ENCODE measurements around the gene CPNE7.
A peak's percentile ranks its signal among the peaks of the same experiment; 100 is the strongest.

Gene CPNE7

DNA sequence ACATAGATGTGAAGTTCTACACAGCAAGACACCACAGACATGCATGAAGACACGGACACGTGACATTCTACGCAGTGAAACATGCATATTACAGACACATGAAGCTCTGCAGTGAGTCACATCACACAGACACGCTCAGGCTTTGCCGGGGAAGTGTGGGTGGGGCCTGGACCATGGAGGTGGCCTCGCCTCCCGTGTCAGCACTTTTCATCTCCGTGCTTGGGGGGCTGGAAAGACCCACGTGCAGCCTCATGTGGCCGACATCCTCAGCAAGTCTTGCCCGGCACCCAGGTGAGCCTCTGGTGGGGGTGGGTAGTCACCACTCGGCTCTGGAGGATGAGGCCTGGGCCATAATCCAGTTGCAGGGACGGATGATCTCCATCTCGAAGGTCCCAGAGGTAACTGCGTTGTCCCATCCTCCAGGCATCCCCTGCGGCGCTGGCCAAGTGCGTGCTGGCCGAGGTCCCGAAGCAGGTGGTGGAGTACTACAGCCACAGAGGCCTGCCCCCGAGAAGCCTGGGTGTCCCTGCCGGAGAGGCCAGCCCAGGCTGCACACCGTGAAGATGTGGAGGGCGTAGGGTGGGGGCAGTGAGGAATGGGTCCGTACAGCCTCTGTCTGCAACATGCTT is 20.6 kb downstream of the CPNE7 start:
- Histone ChIP-seq H3K9me3 (ENCODE audit: insufficient read depth, low read length) (no peaks in the 10 kb centered on the region), H3K4me3 (ENCODE audit: insufficient read length, low read depth) (no peak overlapping the region), H3K4me1 (ENCODE audit: insufficient read depth, insufficient read length) (peaks cover 13% of the 10 kb centered on the region), H3K27me3 (ENCODE audit: insufficient read depth, insufficient read length) (peaks cover 2% of the 10 kb centered on the region), H3K36me3 (ENCODE audit: insufficient read depth, insufficient read length, low read length) (peaks cover 28% of the 10 kb centered on the region), H3K9ac (ENCODE audit: insufficient read length, low read depth) (no peak overlapping the region)
- no peak for TF ChIP-seq YY1 (IDR thresholded peaks at IDR 0.05; ENCODE audit: insufficient read depth, insufficient read length)
- no peak for TF ChIP-seq ZNF274 (IDR thresholded peaks at IDR 0.05; ENCODE audit: low read depth, low read length)
- no peak for TF ChIP-seq SUZ12 (IDR thresholded peaks at IDR 0.05; ENCODE audit: extremely low read depth, insufficient read depth, insufficient read length)
- DNase-seq (ENCODE audit: low read depth, low spot score) = no peak

DNA sequence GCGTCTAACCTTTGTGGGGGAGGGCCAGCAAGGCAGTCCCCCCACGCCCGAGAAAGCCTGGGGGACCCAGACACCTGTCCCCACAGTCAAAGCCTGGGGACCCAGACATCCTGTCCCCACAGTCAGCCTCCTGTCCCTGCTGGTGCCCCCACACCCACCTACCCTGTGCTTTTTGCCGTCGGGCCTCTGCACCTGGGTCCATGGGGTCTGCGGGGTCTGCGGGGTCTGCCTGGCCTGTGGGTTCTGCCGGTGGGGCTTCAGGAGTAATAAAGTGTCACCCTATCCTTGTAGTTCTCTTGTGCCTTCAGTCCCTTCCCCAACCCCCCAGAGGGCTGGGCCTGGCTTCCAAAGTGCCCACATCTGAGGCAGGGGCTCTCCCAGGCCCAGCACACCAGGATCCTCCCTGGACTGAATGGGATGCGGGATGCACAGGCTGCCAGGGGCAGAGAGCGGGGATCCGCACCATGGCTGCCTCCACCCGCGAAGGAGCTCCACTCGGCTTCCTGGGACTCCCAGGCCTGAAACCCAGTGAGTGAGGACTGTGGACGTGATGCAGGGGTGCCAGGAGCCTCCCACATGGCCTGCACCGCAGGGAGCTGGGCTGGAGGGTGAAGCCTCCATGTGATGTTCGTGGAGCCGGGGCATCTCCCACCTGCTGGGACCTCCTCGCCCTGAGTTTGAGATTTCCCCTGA is 21.5 kb downstream of the CPNE7 start:
- no peaks in the 10 kb centered on the region for H3K9me3 ChIP-seq (ENCODE audit: insufficient read depth, low read length)
- H3K36me3 ChIP-seq (ENCODE audit: insufficient read depth, insufficient read length, low read length) = peaks cover 23% of the 10 kb centered on the region
- TF ChIP-seq YY1 (IDR thresholded peaks at IDR 0.05; ENCODE audit: insufficient read depth, insufficient read length) (no peak), SUZ12 (IDR thresholded peaks at IDR 0.05; ENCODE audit: extremely low read depth, insufficient read depth, insufficient read length) (no peak), ZNF274 (IDR thresholded peaks at IDR 0.05; ENCODE audit: low read depth, low read length) (no peak)
- H3K27me3 ChIP-seq (ENCODE audit: insufficient read depth, insufficient read length) = peaks cover 2% of the 10 kb centered on the region
- H3K4me3 ChIP-seq (ENCODE audit: insufficient read length, low read depth) = no peak overlapping the region
- peaks cover 17% of the 10 kb centered on the region for H3K4me1 ChIP-seq (ENCODE audit: insufficient read depth, insufficient read length)
- H3K9ac ChIP-seq (ENCODE audit: insufficient read length, low read depth) = no peak overlapping the region
- no peak for DNase-seq (ENCODE audit: low read depth, low spot score)

DNA sequence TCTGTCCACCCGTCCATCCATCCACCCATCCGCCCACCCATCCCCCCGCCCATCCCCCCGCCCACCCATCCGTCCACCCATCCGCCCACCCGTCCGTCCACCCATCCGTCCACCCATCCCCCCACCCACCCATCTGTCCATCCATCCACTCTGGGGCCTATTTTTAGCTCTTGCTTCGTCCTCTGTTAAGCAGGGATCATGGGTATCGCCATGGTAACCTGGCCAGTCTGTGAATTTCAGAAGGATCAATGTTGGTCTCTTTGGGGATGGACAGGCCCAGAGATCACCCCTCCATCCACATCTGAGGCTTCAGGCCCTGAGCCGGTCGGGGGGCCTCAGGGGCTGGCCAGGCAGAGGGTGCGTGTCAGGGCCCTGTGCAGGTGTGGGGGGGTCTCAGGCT is 22.6 kb downstream of the CPNE7 start:
- H3K4me3 ChIP-seq (ENCODE audit: insufficient read length, low read depth) = no peak overlapping the region
- TF ChIP-seq SUZ12 (IDR thresholded peaks at IDR 0.05; ENCODE audit: extremely low read depth, insufficient read depth, insufficient read length) (no peak), ZNF274 (IDR thresholded peaks at IDR 0.05; ENCODE audit: low read depth, low read length) (no peak), YY1 (IDR thresholded peaks at IDR 0.05; ENCODE audit: insufficient read depth, insufficient read length) (no peak)
- peaks cover 7% of the 10 kb centered on the region for H3K27me3 ChIP-seq (ENCODE audit: insufficient read depth, insufficient read length)
- H3K36me3 ChIP-seq (ENCODE audit: insufficient read depth, insufficient read length, low read length) = peaks cover 20% of the 10 kb centered on the region
- no peak for DNase-seq (ENCODE audit: low read depth, low spot score)
- H3K9me3 ChIP-seq (ENCODE audit: insufficient read depth, low read length) = no peaks in the 10 kb centered on the region
- H3K9ac ChIP-seq (ENCODE audit: insufficient read length, low read depth) = no peak overlapping the region
- H3K4me1 ChIP-seq (ENCODE audit: insufficient read depth, insufficient read length) = peaks cover 28% of the 10 kb centered on the region

DNA sequence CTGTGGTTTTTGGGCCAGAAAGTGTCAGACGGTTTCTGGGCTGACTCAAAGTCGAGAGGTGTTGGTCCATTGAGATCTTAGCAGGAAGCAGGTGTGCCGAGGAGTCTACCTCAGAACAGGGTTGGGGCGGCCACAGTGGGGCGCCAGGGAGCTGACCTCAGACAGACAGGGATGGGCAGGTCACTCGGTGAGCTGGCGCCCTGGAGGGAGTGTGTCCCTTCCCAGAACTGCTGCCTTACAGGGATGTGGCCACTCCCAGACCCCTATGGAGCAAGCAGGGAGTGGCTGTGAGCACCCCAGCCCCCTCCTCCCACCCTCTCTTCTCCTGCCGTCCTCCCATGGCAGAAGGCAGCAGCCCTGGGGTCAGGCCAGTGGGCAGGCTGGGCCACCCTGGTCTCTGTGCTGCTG is 23.9 kb downstream of the CPNE7 start:
- Histone ChIP-seq H3K4me3 (ENCODE audit: insufficient read length, low read depth) (no peak overlapping the region), H3K9ac (ENCODE audit: insufficient read length, low read depth) (peak overlapping the region; percentile 42), H3K4me1 (ENCODE audit: insufficient read depth, insufficient read length) (peaks cover 28% of the 10 kb centered on the region), H3K9me3 (ENCODE audit: insufficient read depth, low read length) (no peaks in the 10 kb centered on the region), H3K36me3 (ENCODE audit: insufficient read depth, insufficient read length, low read length) (peaks cover 14% of the 10 kb centered on the region), H3K27me3 (ENCODE audit: insufficient read depth, insufficient read length) (peaks cover 7% of the 10 kb centered on the region)
- peak; percentile 67 for DNase-seq (ENCODE audit: low read depth, low spot score)
- TF ChIP-seq SUZ12 (IDR thresholded peaks at IDR 0.05; ENCODE audit: extremely low read depth, insufficient read depth, insufficient read length) (no peak), YY1 (IDR thresholded peaks at IDR 0.05; ENCODE audit: insufficient read depth, insufficient read length) (no peak), ZNF274 (IDR thresholded peaks at IDR 0.05; ENCODE audit: low read depth, low read length) (no peak)

DNA sequence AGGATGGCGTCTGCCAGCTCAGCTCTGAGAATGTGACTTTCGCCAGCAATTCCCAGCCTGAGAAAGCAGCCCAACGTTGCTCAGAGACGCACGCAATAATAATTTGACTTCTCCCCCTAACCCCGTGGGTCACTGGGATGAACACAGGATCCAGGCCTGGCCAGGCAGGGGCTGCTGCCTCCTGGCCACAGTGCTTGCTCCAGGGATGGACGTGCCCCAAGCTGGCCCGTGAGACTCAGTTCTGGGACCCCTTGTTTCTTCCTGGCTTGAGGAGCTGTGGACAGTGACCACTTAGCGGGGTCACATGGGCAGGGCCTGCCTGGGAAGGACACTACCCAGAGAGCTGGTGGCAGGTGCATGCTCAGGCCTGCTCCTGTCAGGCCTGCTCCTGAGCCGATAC is 24.3 kb downstream of the CPNE7 start:
- peaks cover 7% of the 10 kb centered on the region for H3K27me3 ChIP-seq (ENCODE audit: insufficient read depth, insufficient read length)
- peaks cover 28% of the 10 kb centered on the region for H3K4me1 ChIP-seq (ENCODE audit: insufficient read depth, insufficient read length)
- peak overlapping the region; percentile 42 for H3K9ac ChIP-seq (ENCODE audit: insufficient read length, low read depth)
- DNase-seq (ENCODE audit: low read depth, low spot score) = no peak
- H3K9me3 ChIP-seq (ENCODE audit: insufficient read depth, low read length) = no peaks in the 10 kb centered on the region
- TF ChIP-seq YY1 (IDR thresholded peaks at IDR 0.05; ENCODE audit: insufficient read depth, insufficient read length) (no peak), SUZ12 (IDR thresholded peaks at IDR 0.05; ENCODE audit: extremely low read depth, insufficient read depth, insufficient read length) (no peak), ZNF274 (IDR thresholded peaks at IDR 0.05; ENCODE audit: low read depth, low read length) (no peak)
- H3K36me3 ChIP-seq (ENCODE audit: insufficient read depth, insufficient read length, low read length) = peaks cover 14% of the 10 kb centered on the region
- no peak overlapping the region for H3K4me3 ChIP-seq (ENCODE audit: insufficient read length, low read depth)

DNA sequence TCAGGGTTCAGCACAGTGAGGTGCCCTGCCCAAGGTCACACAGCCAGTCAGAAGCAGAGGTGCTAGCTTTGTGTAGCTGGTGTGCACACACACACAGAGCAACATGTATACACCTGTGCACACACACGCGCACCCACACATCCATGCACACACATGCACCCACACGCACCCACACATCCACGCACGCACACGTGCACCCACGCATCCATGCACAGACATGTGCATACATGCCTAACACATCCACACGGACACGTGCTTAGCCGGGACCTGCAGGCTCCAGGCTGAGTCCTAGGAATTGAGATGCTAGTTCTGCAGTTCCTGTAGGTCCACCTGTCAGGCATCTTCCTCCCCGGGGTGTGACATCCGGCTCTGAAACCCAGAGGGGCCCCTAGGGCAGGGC is 24.9 kb downstream of the CPNE7 start:
- no peak overlapping the region for H3K9ac ChIP-seq (ENCODE audit: insufficient read length, low read depth)
- no peak overlapping the region for H3K4me3 ChIP-seq (ENCODE audit: insufficient read length, low read depth)
- H3K9me3 ChIP-seq (ENCODE audit: insufficient read depth, low read length) = no peaks in the 10 kb centered on the region
- no peak for DNase-seq (ENCODE audit: low read depth, low spot score)
- H3K36me3 ChIP-seq (ENCODE audit: insufficient read depth, insufficient read length, low read length) = peaks cover 11% of the 10 kb centered on the region
- peaks cover 28% of the 10 kb centered on the region for H3K4me1 ChIP-seq (ENCODE audit: insufficient read depth, insufficient read length)
- TF ChIP-seq SUZ12 (IDR thresholded peaks at IDR 0.05; ENCODE audit: extremely low read depth, insufficient read depth, insufficient read length) (no peak), YY1 (IDR thresholded peaks at IDR 0.05; ENCODE audit: insufficient read depth, insufficient read length) (no peak), ZNF274 (IDR thresholded peaks at IDR 0.05; ENCODE audit: low read depth, low read length) (no peak)
- peaks cover 7% of the 10 kb centered on the region for H3K27me3 ChIP-seq (ENCODE audit: insufficient read depth, insufficient read length)

DNA sequence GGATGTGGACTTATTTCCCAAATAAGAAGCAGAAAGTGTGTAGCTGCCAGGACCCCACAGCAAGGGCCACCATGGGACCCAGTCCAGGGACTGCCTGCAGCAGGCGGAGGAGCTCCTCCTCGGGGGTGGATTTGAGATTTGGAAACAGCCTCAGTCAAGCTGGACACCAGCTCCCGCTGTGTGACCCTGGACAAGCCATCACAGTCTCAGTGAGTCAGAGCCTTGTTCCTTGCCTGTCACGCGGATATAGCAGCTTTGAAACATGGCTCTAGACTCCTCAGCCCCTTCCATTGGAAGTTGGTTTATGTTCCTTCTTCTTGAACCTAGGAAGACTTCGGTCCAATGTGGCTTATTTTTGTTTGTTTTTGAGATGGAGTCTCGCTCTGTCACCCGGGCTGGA is 25.4 kb downstream of the CPNE7 start:
- TF ChIP-seq YY1 (IDR thresholded peaks at IDR 0.05; ENCODE audit: insufficient read depth, insufficient read length) (no peak), SUZ12 (IDR thresholded peaks at IDR 0.05; ENCODE audit: extremely low read depth, insufficient read depth, insufficient read length) (no peak), ZNF274 (IDR thresholded peaks at IDR 0.05; ENCODE audit: low read depth, low read length) (no peak)
- H3K4me3 ChIP-seq (ENCODE audit: insufficient read length, low read depth) = no peak overlapping the region
- peaks cover 6% of the 10 kb centered on the region for H3K36me3 ChIP-seq (ENCODE audit: insufficient read depth, insufficient read length, low read length)
- no peaks in the 10 kb centered on the region for H3K9me3 ChIP-seq (ENCODE audit: insufficient read depth, low read length)
- H3K4me1 ChIP-seq (ENCODE audit: insufficient read depth, insufficient read length) = peaks cover 28% of the 10 kb centered on the region
- no peak overlapping the region for H3K9ac ChIP-seq (ENCODE audit: insufficient read length, low read depth)
- no peak for DNase-seq (ENCODE audit: low read depth, low spot score)
- H3K27me3 ChIP-seq (ENCODE audit: insufficient read depth, insufficient read length) = peaks cover 7% of the 10 kb centered on the region
